DOHH2 (cell line): ENCODE data around the gene KCTD11.

Source experiments
- H3F3A ChIP-seq: fragments of 200-600 bp; sonication (generic), shearing (Covaris generic); 2 replicates; pipeline ENCODE4 v1.6.0; 2016; ENCODE audit warnings: antibody characterized with exemption, mild to moderate bottlenecking; ENCODE audit not compliant: control insufficient read depth, insufficient read depth
- H3K27ac ChIP-seq: fragments of 200-600 bp; sonication (generic); 2 replicates; pipeline ENCODE4 v1.5.1; 2014; ENCODE audit warnings: low read depth, mild to moderate bottlenecking, low read length, moderate library complexity
- H3K27me3 ChIP-seq: fragments of 200-600 bp; sonication (generic); 2 replicates; pipeline ENCODE4 v1.6.1; 2014; ENCODE audit warnings: mild to moderate bottlenecking, low read length, mixed read lengths; ENCODE audit not compliant: control insufficient read depth
- H3K36me3 ChIP-seq: fragments of 200-600 bp; sonication (generic); 2 replicates; pipeline ENCODE4 v1.6.1; 2014; ENCODE audit warnings: mild to moderate bottlenecking, low read length, moderate library complexity, mixed read lengths; ENCODE audit not compliant: control insufficient read depth
- H3K4me1 ChIP-seq: fragments of 200-600 bp; sonication (generic); 2 replicates; pipeline ENCODE4 v1.6.1; 2014; ENCODE audit warnings: mild to moderate bottlenecking, low read length, mixed read lengths; ENCODE audit not compliant: control insufficient read depth
- H3K4me2 ChIP-seq: fragments of 200-600 bp; sonication (generic); 2 replicates; pipeline ENCODE4 v1.6.0; 2014; ENCODE audit warnings: mild to moderate bottlenecking, low read length, moderate library complexity
- H3K4me3 ChIP-seq: fragments of 200-600 bp; sonication (generic); 2 replicates; pipeline ENCODE4 v1.5.1; 2014; ENCODE audit warnings: mild to moderate bottlenecking, low read length, mixed read lengths
- H3K79me2 ChIP-seq: fragments of 200-600 bp; sonication (generic); 2 replicates; pipeline ENCODE4 v1.6.1; 2014; ENCODE audit warnings: mild to moderate bottlenecking, low read length, mixed read lengths; ENCODE audit not compliant: control insufficient read depth
- H3K9me2 ChIP-seq: fragments of 200-600 bp; sonication (generic); replicated peaks from 2 replicates; pipeline ENCODE4 v1.6.1; 2014; ENCODE audit warnings: mild to moderate bottlenecking, low read length, mixed read lengths; ENCODE audit not compliant: control insufficient read depth
- H3K9me3 ChIP-seq: fragments of 200-600 bp; sonication (generic); 2 replicates; pipeline ENCODE4 v1.6.1; 2014; ENCODE audit warnings: antibody characterized with exemption, low read length, mixed read lengths; ENCODE audit not compliant: control insufficient read depth, insufficient read depth
- H4K20me1 ChIP-seq: fragments of 200-600 bp; sonication (generic); 2 replicates; pipeline ENCODE4 v1.6.0; 2014; ENCODE audit warnings: low read depth, mild to moderate bottlenecking, antibody characterized with exemption, low read length, moderate library complexity; ENCODE audit not compliant: control insufficient read depth, insufficient read depth
- CTCF ChIP-seq: fragments of 200-600 bp; sonication (generic); IDR thresholded peaks from one replicate; pipeline ENCODE4 v1.5.1; 2014; ENCODE audit warnings: antibody characterized with exemption, mild to moderate bottlenecking, low read depth, low read length; ENCODE audit not compliant: poor library complexity, severe bottlenecking
- EZH2phosphoT487 ChIP-seq: fragments of 200-600 bp; sonication (generic); IDR thresholded peaks from 2 replicates; pipeline ENCODE4 v1.6.1; 2017; ENCODE audit warnings: borderline replicate concordance, mild to moderate bottlenecking, antibody characterized with exemption, low read length, moderate library complexity, mixed read lengths

The KCTD11 gene

GRCh38 chr17:7394452-7395191 is 42.7 kb downstream of the KCTD11 start, which contains the start of gene PLSCR3:
TSS of gene PLSCR3 (minus strand) at chr17:7394525. CDS start at chr17:7394110, 415 bp downstream.
- Histone ChIP-seq H3K9me2 (no peaks in the 10 kb centered on the region), H3K36me3 (no peaks in the 10 kb centered on the region), H3K4me3 (peak within 1 kb of the TSS; percentile 83), H3K9me3 (no peaks in the 10 kb centered on the region), H3K79me2 (peaks cover 6% of the 10 kb centered on the region; the same call in 1 of the 2 replicates), H3K4me2 (peak within 1 kb of the TSS; percentile 90), H3K4me1 (peaks cover 14% of the 10 kb centered on the region), H3K27me3 (no peaks in the 10 kb centered on the region), H4K20me1 (no peaks in the 10 kb centered on the region), H3K27ac (no peak within 1 kb of the TSS), H3F3A (peaks cover 7% of the 10 kb centered on the region)
- TF ChIP-seq EZH2phosphoT487 (no peak), CTCF (peak; percentile 52)

- no peaks in the 10 kb centered on the region for H3K27me3 ChIP-seq
- H4K20me1 ChIP-seq = no peaks in the 10 kb centered on the region
- H3K79me2 ChIP-seq = peaks cover 6% of the 10 kb centered on the region; the same call in 1 of the 2 replicates
- no peaks in the 10 kb centered on the region for H3K9me3 ChIP-seq
- peaks cover 14% of the 10 kb centered on the region for H3K4me1 ChIP-seq
- H3F3A ChIP-seq = peaks cover 8% of the 10 kb centered on the region
- no peaks in the 10 kb centered on the region for H3K9me2 ChIP-seq
- TF ChIP-seq CTCF (no peak), EZH2phosphoT487 (no peak)
- no peaks in the 10 kb centered on the region; the same call in 1 of the 2 replicates for H3K36me3 ChIP-seq
- no peak overlapping the region for H3K27ac ChIP-seq
- H3K4me2 ChIP-seq = no peak overlapping the region
- H3K4me3 ChIP-seq = no peak overlapping the region
These were observed 44.2 kb downstream of the KCTD11 start for GRCh38 chr17:7396147-7396546.

GRCh38 chr17:7398612-7399011 is 46.6 kb downstream of the KCTD11 start:
- no peak overlapping the region for H3K27ac ChIP-seq
- H3F3A ChIP-seq = peaks cover 5% of the 10 kb centered on the region; the same call in 1 of the 2 replicates
- no peak overlapping the region for H3K4me3 ChIP-seq
- H3K9me3 ChIP-seq = no peaks in the 10 kb centered on the region
- H3K36me3 ChIP-seq = peaks cover 4% of the 10 kb centered on the region; the same call in 1 of the 2 replicates
- H3K4me1 ChIP-seq = peaks cover 16% of the 10 kb centered on the region
- H3K9me2 ChIP-seq = no peaks in the 10 kb centered on the region
- peaks cover 12% of the 10 kb centered on the region for H3K79me2 ChIP-seq
- no peaks in the 10 kb centered on the region for H4K20me1 ChIP-seq
- TF ChIP-seq EZH2phosphoT487 (no peak), CTCF (no peak)
- no peaks in the 10 kb centered on the region for H3K27me3 ChIP-seq
- H3K4me2 ChIP-seq = no peak overlapping the region
